HG03066 (cell line): Measurements from ENCODE around the gene AMER2.
"Not testable (repeated sequence)": the region's sequence is repeated elsewhere in the genome, so short reads cannot be mapped to it uniquely, and the experiment has no call there.

ENCODE experiments used
- ATAC-seq: cut with Tn5 transposase; IDR thresholded peaks from one replicate; pipeline ENCODE4 v1.9.1; 2021; ENCODE audit warnings: low read depth; ENCODE audit not compliant: unreplicated experiment

AMER2 gene

DNA sequence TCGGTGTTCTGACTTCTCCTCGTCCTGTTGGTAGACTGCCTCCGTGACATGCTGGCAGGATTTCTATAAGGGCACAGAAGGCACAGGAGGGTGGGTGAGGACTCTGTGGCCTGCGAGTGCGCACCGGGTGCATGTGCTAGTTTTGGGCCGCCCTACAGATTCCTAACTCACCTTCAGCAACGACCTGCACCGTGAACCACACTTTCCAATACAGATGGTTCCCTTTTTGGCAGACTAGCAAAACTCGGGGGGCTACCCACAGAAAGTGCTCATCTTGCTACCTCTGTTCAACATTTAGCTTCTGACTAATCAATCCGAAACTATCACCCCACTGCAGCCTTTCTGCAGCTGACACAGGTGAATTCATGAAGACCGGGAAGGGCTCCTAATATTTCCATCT, 14.1 kb upstream of the AMER2 start:
- peak; percentile 71 for ATAC-seq

DNA sequence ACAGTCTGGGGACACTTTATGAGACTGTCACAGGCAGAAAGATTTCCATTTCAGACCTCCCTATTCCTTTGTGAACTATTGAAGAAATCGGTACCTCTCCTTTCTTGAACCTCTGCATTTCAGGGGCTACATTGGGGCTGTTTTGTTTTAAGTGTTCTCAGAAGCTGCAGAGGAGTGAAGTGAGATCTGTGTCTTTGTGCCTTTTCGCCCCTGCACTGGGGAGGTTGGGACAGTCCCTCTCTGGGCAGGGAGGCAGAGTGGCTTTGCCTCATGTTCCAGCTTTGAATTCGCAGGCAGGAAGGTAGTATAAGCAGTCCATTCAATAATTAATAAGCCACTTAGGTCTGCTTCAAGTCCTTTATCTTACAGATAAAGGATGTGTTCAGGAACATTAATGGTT, 9.5 kb upstream of the AMER2 start:
- ATAC-seq, result no peak

DNA sequence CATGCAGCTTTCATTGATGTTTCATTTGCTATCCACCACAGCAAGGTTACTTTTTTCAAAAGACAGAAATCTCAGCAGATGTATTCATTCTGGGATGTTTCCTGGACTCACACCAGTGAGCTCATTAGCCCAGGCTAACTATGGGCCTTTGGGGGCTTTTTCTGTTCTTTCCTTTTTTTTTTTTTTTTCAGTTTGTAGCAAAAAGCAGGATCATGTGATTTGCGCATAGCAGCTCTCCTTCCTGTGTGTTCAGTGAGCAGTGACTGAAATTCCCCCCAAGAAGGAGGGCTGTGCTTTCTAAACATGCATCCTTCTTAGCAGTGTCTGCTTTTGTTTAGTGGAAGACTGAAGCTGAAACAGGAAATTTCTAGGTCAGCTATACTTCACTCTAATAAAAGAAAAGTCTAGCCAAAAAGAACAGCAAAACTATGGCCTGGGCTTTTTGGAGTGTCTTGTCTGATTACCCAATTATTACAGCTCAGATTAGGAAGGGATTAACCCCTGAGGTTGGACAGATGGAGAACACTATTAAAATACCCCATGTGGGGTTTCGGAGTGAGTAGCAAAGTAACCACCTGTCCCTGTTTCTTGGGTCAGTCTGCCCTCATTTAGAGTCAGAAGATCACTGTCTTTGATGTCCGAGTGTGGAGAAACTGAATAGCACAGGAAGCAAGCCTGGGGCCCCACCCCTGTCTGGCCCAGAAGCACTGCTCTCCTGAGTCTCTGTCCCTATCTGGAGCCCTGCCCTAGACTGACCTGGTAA, 8.9 kb upstream of the AMER2 start:
- peak; percentile 63 for ATAC-seq

DNA sequence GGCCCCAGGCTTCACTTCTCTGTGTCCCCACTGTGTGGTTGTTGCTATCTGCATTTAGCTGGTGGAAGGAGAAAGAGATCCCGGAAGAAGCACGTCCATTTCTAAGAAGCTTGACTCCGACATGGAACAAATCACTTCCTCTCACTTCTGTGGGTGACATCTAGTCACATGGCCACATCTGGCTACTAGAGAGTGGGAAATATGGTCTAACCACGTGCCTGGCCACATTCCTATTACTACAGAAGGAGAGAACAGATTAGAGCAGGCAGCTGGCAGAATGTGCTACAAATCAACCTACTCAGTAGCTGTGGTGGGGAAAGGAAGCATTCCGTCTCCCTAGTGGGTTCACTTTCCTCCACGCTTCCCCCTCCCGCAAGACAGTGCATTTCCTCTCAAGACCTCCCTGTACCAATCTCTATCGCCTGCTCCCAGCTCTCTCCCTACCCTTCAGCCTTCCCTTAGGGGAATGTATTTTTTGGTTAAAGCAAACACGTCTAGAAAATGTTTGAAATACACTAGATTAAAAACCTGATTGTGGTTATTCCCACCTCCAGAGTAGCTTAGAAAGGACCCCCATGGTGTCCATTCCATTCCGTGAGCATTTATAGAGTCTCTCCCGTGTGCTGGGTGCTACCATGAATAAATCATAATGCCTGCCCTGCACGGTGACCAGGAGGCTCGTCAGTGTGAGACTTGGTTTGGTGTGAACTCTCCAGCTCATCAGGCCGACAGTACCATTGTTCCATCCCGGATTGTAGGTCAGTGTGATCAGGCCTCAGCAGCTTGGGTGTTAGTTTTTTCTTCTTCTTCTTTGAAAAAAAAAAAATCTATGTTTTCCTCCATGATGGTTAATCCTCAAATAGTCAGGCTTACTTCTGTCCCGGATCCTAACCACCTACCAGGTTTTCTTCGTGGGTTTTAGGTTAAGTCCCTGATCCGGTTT, 8.0 kb upstream of the AMER2 start:
- peak; percentile 18 for ATAC-seq

DNA sequence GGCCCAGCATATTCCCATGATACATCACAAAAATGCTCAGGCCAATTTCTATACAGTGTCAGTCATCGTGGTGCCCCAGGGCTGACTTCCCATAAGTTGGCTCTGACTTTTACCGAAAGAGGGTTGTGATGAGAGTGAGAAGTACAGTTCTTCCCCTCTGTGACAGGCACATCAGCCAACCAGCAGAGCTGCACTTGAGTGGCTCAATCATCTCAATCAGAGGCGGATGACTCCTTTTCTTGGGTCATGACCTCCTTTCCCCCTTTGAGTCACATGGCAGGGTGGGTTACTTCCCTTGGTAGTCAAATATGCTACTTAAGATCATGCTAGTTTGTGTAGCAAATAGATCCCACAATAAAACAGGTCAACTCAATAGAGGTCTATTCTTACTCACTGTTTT, 6.9 kb upstream of the AMER2 start:
- ATAC-seq, result no peak

DNA sequence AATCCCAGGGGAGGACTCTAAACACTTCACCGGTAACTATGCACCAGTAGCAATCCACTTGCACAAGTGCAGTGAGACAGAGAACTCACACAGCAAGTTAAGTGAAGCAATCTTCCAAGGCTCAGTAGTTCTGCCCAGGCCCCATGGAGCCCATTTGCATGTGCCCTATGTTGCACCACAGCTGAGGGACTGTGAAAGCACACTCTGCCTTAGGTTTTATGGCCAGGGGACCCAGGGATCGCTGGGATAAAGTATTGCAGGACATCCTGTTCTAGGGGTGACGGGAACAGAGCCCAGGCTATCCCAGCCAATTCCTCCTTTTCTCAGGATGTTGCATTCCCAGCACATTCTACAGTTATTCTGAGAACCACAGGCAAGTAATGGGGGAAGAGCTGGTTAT, 6.0 kb upstream of the AMER2 start:
- no peak for ATAC-seq

DNA sequence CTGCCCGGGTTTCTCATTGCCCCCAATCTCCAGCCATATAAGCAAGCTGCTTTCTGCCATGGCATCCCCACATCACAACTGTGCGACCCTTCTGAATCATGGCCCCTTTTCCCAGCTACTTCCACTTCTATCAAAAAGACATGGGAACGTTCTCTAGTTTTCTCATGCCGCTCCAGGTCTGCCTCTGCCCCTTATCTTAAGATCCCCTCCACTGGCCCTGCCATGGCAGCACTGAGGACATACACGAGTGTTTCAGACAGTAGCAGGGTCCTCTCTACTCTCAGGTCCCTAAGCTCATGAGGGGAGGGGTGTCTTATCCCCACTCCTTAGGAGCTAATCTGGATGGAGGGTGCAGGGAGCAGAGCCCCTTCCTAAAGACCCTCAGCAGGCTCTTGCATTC, 5.5 kb upstream of the AMER2 start:
- ATAC-seq, result no peak

DNA sequence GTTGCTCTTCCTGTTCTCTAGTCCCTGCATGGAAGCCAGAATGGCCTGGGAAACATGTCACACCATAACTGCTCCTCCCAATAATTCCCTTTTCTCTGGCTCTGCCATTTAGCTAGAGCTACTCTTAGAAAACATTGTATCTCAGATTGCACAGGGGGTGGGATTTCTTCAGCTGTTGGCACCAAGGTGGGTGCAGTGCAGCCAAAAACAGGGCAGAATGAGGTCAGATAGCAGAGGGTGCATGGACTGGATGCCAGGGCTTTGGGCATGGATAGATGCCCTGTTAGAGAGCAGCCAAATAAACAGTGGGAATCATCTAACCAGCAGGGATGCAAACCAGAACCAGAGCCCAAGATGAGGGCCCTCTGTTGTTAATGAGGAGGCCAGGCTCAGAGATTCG, 4.9 kb upstream of the AMER2 start:
- ATAC-seq, result no peak

DNA sequence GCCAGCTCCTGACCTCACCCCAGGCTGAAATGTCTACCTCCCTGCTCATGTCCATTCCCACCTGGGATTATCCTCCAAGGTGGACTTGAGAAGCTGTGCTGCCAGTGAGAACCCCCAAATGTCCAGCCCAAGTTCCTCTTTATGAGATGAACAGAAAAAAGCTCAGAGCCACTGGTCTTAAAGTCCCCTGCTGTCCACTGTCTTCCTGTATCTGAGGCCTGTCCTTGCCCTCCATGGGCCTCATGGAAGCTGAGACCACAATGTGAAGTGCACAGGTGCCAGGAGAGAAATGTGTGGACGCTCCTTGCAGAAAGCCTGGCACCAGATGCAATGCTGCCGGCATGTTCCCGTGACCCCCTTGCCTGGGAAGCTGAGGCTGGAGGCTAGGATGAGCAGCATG, 3.3 kb upstream of the AMER2 start:
- ATAC-seq, result no peak

DNA sequence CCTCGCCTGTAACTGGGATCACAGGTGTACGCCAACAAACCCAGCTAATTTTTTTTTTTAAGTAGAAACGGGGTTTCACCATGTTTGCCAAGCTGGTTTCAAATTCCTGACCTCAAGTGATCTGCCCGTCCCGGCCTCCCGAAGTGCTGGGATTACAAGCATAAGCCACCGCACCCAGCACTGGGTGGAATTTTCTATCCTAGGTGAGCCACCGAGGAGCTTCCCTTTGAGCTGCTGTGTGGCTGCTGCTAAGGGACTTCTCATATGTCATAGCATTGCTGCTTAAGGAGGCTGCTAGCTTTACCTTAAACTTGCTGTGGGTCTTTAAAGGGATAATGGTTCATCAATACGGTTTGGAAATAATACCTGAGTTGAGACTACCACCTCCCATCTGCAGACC, 2.9 kb upstream of the AMER2 start:
- no peak for ATAC-seq

DNA sequence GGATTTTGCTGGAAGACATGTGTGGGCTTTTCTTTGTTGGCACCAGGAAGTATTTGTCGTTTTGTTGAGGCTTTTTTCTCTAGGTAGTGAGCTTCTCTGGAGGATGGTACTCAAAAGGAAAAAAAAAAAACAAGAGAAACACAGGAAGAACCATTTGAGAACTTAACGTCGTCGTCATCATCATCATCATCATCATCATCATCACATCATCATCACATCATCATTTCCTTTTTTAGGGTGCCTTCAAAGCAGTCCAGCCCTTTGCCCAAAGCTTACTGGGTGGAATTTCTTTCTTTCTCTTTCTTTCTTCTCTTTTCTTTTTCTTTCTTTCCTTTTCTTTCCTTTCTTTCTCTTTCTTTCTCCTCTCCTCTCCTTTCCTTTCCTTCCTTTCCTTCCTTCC, 2.2 kb upstream of the AMER2 start:
- ATAC-seq, result no peak

DNA sequence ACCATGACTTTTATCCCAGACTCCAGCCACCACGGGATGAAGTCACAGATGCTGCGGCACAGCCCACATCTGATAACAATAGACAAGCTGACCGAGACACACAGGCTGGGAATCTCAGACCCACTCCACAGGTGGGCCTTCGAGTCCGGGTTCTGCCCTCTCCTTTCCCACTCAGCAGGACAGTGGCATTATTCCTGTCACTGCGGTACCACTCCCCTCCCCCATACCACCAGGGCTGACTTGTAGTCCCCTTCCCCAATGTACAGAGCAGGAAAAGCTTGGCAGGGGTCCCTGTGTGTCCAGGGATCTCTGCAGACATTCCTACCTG, 179 bp upstream of the AMER2 start:
- no peak for ATAC-seq

DNA sequence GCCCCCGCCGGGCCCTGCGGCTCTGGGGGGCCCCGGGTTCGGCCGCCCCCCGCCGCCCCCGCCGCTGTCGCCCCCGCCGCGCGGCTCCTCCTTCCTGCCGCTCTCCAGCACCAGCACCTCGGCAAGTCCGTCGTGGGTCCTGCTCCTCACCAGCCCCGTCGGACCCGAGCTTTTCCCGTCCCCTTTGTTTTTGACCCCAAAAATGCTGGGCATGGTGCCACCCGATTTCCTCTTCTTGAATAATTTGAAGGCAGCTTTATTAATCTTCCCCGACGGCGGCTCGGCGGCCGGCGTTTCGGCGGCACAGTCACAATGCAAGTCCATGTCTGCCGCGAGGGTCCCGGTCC, 945 bp downstream of the AMER2 start:
- no peak for ATAC-seq

DNA sequence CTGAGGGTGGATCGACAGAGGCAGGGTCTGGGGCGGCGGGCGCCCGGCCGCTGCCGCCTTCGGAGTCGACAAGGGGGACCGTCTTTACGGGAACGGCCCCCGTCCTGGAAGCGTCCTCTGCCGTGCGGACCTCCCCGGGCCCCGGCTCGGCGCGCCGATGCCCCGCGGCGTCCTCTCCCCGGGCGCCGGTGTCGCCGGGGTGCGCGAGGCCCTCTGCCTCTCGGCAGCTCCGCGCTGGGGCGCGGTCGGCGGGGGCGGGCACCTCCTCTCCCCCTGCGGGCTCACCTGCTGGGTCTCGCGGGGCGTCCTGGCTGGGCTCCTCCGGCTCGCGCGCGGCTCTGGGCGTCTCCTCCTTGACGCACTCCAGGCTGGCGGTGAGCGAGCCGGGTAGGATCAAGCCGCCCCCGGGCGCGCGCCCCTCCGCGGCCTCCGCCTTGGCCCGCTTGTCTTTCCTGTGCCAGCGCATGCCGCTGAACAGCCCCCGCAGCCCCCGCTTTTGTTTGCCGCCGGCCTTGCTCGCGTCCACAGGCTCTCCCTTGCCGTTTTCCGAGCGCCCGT, 1.5 kb downstream of the AMER2 start:
- ATAC-seq, result no peak

DNA sequence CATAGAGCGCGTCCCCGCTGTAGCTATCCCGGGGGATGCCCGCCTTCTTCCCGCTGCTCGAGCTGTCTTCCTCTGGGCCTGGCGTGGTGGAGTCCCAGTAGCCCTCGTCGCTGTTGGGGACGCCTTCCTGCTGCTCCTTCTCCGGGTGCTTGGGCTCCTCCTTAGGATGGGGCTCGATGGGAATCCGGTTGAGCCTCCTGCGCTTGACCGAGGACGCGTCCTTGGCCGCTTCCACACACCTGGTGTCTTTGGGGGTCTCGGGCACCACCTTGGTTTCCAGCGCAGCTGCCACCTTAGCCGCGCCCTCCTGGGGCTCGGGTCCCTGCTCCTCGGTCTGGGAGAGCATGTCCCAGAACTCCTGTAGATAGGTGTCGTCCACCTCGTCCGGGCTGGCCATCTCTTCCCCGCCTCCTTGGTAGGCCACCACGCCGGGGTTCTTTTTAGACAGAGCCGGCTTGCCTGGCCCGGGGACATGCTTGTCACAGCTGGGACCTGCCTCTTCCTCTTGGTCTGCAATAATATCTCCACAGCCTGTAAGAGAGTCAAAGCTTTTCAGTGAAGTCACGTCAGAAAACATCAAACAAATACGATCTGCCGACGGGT, 2.0 kb downstream of the AMER2 start:
- no peak for ATAC-seq

DNA sequence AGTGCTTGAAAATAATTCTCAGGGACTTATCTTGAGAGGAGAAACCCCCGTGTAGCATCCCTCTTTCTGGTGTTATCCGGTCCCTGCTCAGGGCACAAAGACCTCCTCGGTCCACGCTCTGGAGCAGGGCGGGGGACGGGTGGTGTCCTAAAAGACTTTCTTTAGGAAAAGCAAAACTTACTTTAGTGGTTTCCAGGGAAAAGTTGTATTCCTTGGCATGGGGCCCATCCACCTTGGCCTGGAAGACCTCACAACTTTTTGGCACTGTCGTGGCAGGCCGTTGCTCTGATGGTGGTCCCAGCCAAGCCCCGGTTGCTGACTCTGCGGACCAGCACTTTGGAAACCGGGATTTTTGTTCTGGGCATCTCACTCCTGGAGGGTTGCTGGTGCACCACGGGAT, 2.7 kb downstream of the AMER2 start:
- no peak for ATAC-seq

DNA sequence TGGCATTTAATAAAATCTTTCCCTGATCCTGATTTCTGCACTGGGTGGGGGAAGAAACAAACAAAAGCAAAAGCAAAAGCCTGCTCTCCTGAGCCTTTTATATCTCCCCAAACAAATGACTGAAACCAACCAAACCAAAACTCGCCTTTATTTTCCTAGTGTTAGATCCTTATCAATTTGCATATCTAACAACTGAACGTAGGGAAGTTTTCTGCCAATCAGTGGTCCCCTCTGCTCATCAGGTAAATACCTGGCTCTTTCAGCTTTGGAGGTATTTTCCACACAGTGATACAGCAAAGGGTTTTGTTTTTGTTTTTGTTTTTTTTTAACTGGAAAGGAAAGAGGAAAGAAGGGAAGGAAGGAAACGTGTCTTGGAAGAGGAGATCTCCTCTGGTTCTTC, 3.3 kb downstream of the AMER2 start:
- ATAC-seq, result no peak

DNA sequence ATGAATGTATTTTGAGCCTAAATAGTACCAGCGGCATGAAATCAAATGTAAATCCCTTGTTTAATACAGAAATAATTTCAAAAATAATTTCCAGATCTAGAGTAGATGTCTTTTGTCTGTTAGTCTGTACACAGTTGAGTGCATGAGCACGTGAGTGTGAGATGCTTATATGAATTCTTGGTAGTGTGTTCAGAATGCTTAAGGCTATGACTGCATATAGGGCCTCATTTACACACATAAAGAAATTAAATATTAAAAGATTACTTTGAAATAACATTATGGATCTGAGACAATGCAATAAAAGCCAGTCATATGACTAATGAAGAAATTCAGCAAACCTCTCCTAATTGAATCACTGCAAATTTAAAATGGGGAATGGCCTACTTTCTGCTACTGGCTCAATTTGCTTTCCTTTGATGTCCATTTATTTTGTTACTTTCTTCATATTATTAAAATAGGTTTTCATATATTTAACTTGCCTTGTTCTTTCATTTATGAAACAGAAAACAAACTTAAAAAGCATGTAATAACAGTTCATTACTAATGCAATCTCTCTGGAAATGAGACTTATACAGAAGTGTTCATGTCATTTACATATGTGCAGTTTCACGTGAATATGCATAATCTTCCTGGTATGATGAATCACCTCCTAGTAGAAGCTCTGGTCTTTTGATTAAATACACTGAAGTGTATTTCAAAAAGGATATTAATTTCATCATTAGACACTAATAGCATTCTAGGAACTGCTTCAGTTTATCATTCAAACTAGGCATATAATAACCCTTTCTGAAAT, 4.5 kb downstream of the AMER2 start:
- ATAC-seq, result no peak

DNA sequence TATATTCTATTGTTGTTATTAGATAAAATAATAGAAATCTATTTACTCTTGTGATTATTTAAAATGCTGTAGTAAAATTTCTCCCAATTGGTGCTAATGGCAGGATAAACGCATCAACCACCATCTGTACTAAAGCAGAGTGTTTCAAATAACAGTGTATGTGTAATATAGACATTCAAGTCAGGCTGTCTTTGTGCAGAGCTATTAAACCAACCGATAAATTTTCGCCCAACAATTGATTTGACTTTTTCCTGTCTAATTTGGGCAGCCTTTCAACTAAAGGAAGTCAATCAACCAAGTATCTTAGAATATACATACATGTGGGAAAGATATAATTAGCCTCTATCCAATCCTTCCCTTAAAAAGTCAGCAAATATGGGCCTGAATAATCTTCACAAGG, 5.8 kb downstream of the AMER2 start:
- no peak for ATAC-seq

DNA sequence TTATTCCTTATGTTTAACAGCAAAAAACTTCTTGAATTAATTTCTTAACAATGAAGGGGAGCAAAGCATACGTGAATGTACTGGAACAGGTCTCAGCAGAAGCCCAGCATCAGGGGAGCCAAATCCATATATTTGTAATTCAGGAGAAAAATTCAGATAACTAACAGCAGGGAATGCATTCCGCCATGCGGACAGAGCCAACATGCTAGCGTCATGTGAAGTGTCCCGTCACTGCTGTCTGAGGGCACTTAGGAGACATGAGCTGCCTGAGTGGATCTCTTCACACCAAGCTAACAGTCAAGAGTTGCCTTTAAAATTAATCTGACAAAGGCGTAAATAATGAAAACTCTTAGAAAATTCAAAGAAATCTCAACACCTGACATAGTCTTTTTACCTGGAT, 6.4 kb downstream of the AMER2 start:
- no peak for ATAC-seq

DNA sequence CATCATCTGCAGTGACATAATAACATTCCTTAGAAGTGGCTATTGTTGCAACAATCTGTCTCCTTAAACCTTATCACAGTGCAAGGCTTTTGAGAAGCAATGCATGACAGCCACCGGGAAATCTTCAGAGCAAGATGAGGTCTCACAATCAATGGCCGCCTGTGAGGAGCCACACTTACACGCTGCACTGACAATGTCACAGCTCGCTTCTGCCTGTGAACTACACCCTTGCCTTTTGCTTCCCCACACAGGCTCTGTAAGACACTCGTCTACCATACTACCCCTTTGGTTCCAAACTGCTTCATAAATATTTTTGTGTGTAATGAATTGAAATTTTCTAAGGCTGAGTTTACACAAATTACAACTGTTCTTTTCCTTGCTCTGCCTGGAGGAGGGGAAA, 6.9 kb downstream of the AMER2 start:
- ATAC-seq, result not testable (repeated sequence)
